Calu3 (cell line): ENCODE results near the gene ILDR2. TPM values are rescaled to one million over a fixed set of nuclear protein-coding genes. Genes with fewer than 3 reads are reported as not detected.

Experiments used
- BruUV-seq: library from RNA; stranded (reverse); fragments of 400-500 nt; replicated peaks from 2 replicates; lab custom pipeline; 2021; lab: Mats Ljungman, UMichigan
- CTCF ChIA-PET: fragments of 300-600 bp; sonication (Branson Sonifier 250); formaldehyde crosslinking; loops from one replicate; lab custom pipeline; 2022; ENCODE audit warnings: antibody characterized with exemption; lab: Charles Lee
- DNase-seq: peaks from one replicate; pipeline ENCODE4 v3.0.0; 2022
- H3K27ac Mint-ChIP-seq: one replicate; pipeline ENCODE4 v1.8.0; 2022; ENCODE audit warnings: mixed read lengths; ENCODE audit not compliant: unreplicated experiment
- H3K27me3 Mint-ChIP-seq: one replicate; pipeline ENCODE4 v1.8.0; 2022; ENCODE audit warnings: mixed read lengths; ENCODE audit not compliant: unreplicated experiment
- H3K36me3 Mint-ChIP-seq: one replicate; pipeline ENCODE4 v1.8.0; 2022; ENCODE audit warnings: mild to moderate bottlenecking, moderate library complexity, mixed read lengths; ENCODE audit not compliant: insufficient read depth, unreplicated experiment
- H3K4me1 Mint-ChIP-seq: one replicate; pipeline ENCODE4 v1.8.0; 2022; ENCODE audit warnings: mild to moderate bottlenecking, low read depth, mixed read lengths; ENCODE audit not compliant: unreplicated experiment
- H3K4me3 Mint-ChIP-seq: one replicate; pipeline ENCODE4 v1.8.0; 2022; ENCODE audit warnings: mild to moderate bottlenecking, low read depth, moderate library complexity, mixed read lengths; ENCODE audit not compliant: unreplicated experiment
- H3K9me3 Mint-ChIP-seq: one replicate; pipeline ENCODE4 v1.8.0; 2022; ENCODE audit warnings: low read depth, mixed read lengths; ENCODE audit not compliant: unreplicated experiment
- intact Hi-C: fragments of 100-400 bp; cut with micrococcal nuclease; formaldehyde crosslinking; loops from one replicate; pipeline ENCODE4 v1.10.0; 2022; ENCODE audit not compliant: unreplicated experiment
- total RNA-seq: library from RNA; stranded (reverse); gene quantifications from 2 replicates; pipeline ENCODE4 v1.2.3, GENCODE V29; 2022
- TF ChIP-seq, protein P1 (sequence below): fragments of 200-600 bp; IDR thresholded peaks from one replicate; pipeline ENCODE4 v1.8.0; 2022; ENCODE audit warnings: antibody characterized with exemption; ENCODE audit not compliant: unreplicated experiment

ILDR2 gene
- total RNA-seq, 1 experiment from 2014 or later, result 1.9 TPM

DNA sequence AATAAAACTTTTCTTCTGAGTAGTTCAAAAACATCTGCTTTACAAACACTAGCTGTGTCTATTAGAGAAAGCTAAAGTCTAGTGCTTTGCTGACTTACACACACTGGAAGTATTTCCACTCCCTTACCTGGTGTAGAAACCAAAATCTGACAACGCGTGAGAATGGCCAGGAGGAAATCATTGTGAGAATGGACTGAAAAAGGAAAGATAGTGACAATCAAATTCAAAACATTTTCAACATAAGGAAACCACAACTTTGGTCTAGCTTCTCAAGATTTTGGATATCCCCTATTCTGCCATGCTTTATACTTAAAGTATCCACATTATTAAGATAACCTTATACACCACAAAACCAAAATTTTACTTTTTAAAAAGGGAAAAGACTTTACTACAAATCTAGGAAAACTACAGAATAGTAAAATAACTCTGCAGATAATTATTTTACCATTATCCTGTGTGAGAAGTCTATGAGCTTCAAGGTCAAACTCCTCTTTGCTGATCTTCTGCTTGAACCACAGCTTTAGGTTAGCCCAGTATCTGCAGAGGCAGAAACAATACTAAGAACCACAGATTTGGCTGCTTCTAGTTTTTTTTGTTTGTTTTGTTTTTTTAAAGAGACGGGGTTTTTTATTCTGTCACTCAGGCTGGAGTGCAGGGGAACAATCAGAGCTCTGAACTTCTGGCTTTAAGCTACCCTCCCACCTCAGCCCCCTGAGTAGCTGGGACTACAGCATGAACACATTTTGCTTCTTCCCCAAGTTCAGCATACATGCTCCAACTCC lies 105.8 kb downstream of the ILDR2 start:
- H3K4me1 Mint-ChIP-seq, result no peaks in the 10 kb centered on the region
- CTCF ChIA-PET, result interaction anchor here (0.5 to 0.7 kb wide), 2 partner anchors 69 to 87 kb away, joined by 3 to 9 read pairs; no protein-coding TSS in a partner anchor
- no peaks in the 10 kb centered on the region for H3K27me3 Mint-ChIP-seq
- no peak overlapping the region for H3K27ac Mint-ChIP-seq
- BruUV-seq, result no TSS peak
- no peak overlapping the region for H3K4me3 Mint-ChIP-seq
- intact Hi-C loops, result no loop called here
- no peak for DNase-seq
- H3K36me3 Mint-ChIP-seq, result peaks cover 26% of the 10 kb centered on the region
- H3K9me3 Mint-ChIP-seq, result no peaks in the 10 kb centered on the region
- TF ChIP-seq, protein P1, sequence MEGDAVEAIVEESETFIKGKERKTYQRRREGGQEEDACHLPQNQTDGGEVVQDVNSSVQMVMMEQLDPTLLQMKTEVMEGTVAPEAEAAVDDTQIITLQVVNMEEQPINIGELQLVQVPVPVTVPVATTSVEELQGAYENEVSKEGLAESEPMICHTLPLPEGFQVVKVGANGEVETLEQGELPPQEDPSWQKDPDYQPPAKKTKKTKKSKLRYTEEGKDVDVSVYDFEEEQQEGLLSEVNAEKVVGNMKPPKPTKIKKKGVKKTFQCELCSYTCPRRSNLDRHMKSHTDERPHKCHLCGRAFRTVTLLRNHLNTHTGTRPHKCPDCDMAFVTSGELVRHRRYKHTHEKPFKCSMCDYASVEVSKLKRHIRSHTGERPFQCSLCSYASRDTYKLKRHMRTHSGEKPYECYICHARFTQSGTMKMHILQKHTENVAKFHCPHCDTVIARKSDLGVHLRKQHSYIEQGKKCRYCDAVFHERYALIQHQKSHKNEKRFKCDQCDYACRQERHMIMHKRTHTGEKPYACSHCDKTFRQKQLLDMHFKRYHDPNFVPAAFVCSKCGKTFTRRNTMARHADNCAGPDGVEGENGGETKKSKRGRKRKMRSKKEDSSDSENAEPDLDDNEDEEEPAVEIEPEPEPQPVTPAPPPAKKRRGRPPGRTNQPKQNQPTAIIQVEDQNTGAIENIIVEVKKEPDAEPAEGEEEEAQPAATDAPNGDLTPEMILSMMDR, result no peak

DNA sequence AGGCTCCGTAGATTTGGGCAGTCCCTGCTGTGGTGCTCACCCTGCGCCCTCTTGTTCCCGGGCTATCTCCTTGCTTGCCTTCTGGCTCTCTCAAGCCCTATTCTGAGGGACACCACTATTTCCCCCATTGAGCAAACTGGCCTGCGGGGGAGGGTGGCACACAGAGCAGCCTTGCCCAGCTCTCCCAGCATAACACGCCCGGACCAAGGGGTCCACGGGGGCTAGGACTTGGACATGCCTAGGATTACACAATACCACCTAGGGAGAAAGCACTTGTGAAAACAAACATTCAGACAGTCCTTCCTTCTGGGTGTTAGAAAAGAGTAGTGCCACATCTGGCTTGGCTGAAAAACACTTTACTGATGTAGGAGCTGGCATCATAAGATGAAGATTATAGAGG lies 106.7 kb downstream of the ILDR2 start:
- no TSS peak for BruUV-seq
- Mint-ChIP-seq H3K4me3 (no peak overlapping the region), H3K27ac (no peak overlapping the region), H3K4me1 (no peaks in the 10 kb centered on the region), H3K27me3 (no peaks in the 10 kb centered on the region), H3K36me3 (peaks cover 26% of the 10 kb centered on the region), H3K9me3 (no peaks in the 10 kb centered on the region)
- DNase-seq, result no peak
- TF ChIP-seq, protein P1, result no peak
- intact Hi-C loops, result no loop called here
- CTCF ChIA-PET, result interaction anchor here (0.7 kb wide), 1 partner anchor 70 kb away, joined by 3 read pairs; no protein-coding TSS in a partner anchor

DNA sequence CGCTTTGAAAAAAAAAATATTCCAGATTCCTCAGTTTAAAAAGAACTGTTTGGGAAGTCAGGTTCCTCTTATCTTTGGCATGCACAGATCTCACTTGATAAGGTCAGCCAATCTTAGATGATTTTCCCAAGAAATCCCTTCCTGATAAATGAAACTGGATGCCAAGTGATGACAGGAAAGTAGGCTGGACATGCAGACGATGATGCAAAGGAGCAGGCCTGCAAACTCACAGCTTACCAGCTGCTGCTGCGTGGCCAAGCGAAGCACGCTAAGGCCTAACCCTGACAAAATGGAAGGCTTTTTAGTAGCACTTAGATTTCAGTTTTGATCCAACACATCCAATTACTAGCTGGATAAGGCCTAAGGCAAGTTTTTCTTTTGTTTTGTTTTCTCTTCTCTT lies 109.4 kb downstream of the ILDR2 start:
- Mint-ChIP-seq H3K4me3 (no peak overlapping the region), H3K27ac (no peak overlapping the region), H3K9me3 (no peaks in the 10 kb centered on the region), H3K36me3 (peaks cover 26% of the 10 kb centered on the region), H3K27me3 (no peaks in the 10 kb centered on the region), H3K4me1 (no peaks in the 10 kb centered on the region)
- CTCF ChIA-PET, result no interaction called here
- TF ChIP-seq, protein P1, result no peak
- intact Hi-C loops, result no loop called here
- no peak for DNase-seq
- BruUV-seq, result no TSS peak

DNA sequence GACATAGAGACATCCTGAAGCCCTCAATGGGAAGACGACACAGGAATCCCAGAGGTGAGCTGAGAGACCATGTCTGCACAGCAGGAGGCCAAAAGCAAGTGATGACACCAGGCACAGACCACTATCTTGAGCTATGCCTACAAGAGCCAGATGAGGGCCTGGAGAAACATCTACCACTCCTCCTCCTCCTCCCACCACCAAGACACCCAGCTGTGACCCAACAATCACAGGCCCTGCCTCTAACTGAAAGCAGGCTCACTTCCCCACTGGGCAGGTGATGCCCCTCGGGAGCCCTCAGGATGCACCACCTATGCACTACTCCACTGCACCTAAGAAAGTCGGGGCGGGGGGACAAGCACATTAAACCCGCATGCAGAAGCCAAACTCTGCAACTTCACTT lies 115.7 kb downstream of the ILDR2 start:
- intact Hi-C loops, result no loop called here
- Mint-ChIP-seq H3K27ac (no peak overlapping the region), H3K4me1 (no peaks in the 10 kb centered on the region), H3K4me3 (no peak overlapping the region), H3K36me3 (peaks cover 20% of the 10 kb centered on the region), H3K27me3 (no peaks in the 10 kb centered on the region), H3K9me3 (no peaks in the 10 kb centered on the region)
- TF ChIP-seq, protein P1, result no peak
- BruUV-seq, result no TSS peak
- CTCF ChIA-PET, result no interaction called here
- no peak for DNase-seq
